H1 (cell line): ENCODE results near the gene FBXW8. TPM values are rescaled to one million over a fixed set of nuclear protein-coding genes. Genes with fewer than 3 reads are reported as not detected.

Source experiments
- CTCF ChIA-PET: fragments of 300-600 bp; sonication (Branson Sonifier 250); formaldehyde crosslinking; loops from one replicate; lab custom pipeline; 2021; ENCODE audit not compliant: partially characterized antibody; lab: Charles Lee
- POLR2A ChIA-PET: fragments of 300-600 bp; sonication (Branson Sonifier 250); formaldehyde crosslinking; loops from one replicate; lab custom pipeline; 2021; ENCODE audit warnings: inconsistent platforms; ENCODE audit not compliant: partially characterized antibody; lab: Charles Lee
- DNase-seq, 2 experiments: peaks; one replicate each; pipeline versions ENCODE4 v3.0.0 to v3.0.0-alpha.2; 2010 to 2022; ENCODE audit warnings: low spot score in 2 of 2, low read depth in 1 of 2, mixed read lengths in 1 of 2
- FAIRE-seq: peaks from 2 replicates; lab custom pipeline; 2011; peaks lifted over from hg19 to GRCh38; lab: Jason Lieb, UNC
- H2AFZ ChIP-seq: 2 replicates; pipeline ENCODE4 v1.8.1; 2012; ENCODE audit warnings: low read length, inconsistent platforms
- H2AK5ac ChIP-seq: 2 replicates; pipeline ENCODE4 v1.6.1; 2013; ENCODE audit warnings: low read depth, low read length
- H2BK120ac ChIP-seq: replicated peaks from 2 replicates; pipeline ENCODE3; 2013; ENCODE audit warnings: low read depth, low read length, inconsistent platforms
- H2BK12ac ChIP-seq: 2 replicates; pipeline ENCODE4 v1.6.1; 2013; ENCODE audit warnings: low read depth, low read length
- H2BK15ac ChIP-seq: 2 replicates; pipeline ENCODE4 v1.6.1; 2013; ENCODE audit warnings: low read length
- H2BK20ac ChIP-seq: 2 replicates; pipeline ENCODE4 v1.6.1; 2013; ENCODE audit warnings: low read length
- H2BK5ac ChIP-seq: 2 replicates; pipeline ENCODE4 v1.6.1; 2013; ENCODE audit warnings: low read depth, low read length
- H3K14ac ChIP-seq: 2 replicates; pipeline ENCODE4 v1.6.1; 2013; ENCODE audit warnings: inconsistent platforms; ENCODE audit not compliant: insufficient read length
- H3K18ac ChIP-seq: 2 replicates; pipeline ENCODE4 v1.6.1; 2013; ENCODE audit warnings: low read length; ENCODE audit errors: extremely low read depth
- H3K23ac ChIP-seq: 2 replicates; pipeline ENCODE4 v1.6.1; 2013; ENCODE audit warnings: inconsistent platforms; ENCODE audit not compliant: insufficient read length
- H3K23me2 ChIP-seq: 2 replicates; pipeline ENCODE4 v1.6.1; 2013; ENCODE audit warnings: low read depth, low read length
- H3K27ac ChIP-seq: 2 replicates; pipeline ENCODE4 v1.6.1; 2011; ENCODE audit warnings: low read depth, low read length, inconsistent platforms
- H3K27me3 ChIP-seq, 4 experiments: replicated peaks in 1 of 4; 1 replicate in 1 of 4; 2 replicates in 3 of 4; pipeline versions ENCODE4 v1.6.1 to v1.8.1; 2011 to 2013; ENCODE audit warnings: low read length in 3 of 4, mild to moderate bottlenecking in 3 of 4, inconsistent platforms in 2 of 4, mixed read lengths in 2 of 4, moderate library complexity in 1 of 4; ENCODE audit not compliant: control insufficient read depth in 3 of 4, insufficient read depth in 3 of 4; ENCODE audit errors: extremely low read depth in 1 of 4
- H3K36me3 ChIP-seq, 4 experiments: 2 replicates each; pipeline versions ENCODE4 v1.6.1 to v1.8.1; 2011 to 2013; ENCODE audit warnings: mild to moderate bottlenecking in 4 of 4, low read length in 3 of 4, moderate library complexity in 2 of 4, control low read depth in 1 of 4, inconsistent platforms in 1 of 4; ENCODE audit not compliant: insufficient read depth in 4 of 4, control insufficient read depth in 2 of 4
- H3K4ac ChIP-seq: replicated peaks from 2 replicates; pipeline ENCODE3; 2013; ENCODE audit warnings: low read length, low read depth, mixed read lengths, inconsistent platforms; ENCODE audit not compliant: insufficient read length
- H3K4me1 ChIP-seq, 4 experiments: replicated peaks in 1 of 4; 1 replicate in 1 of 4; 2 replicates in 3 of 4; pipeline versions ENCODE4 v1.6.1 to v1.8.1; 2011 to 2013; ENCODE audit warnings: low read length in 3 of 4, inconsistent platforms in 2 of 4, mixed read lengths in 1 of 4; ENCODE audit not compliant: insufficient read depth in 4 of 4, control insufficient read depth in 3 of 4
- H3K4me2 ChIP-seq, 2 experiments: 2 replicates each; pipeline versions ENCODE4 v1.6.1 to v1.8.1; 2011 to 2013; ENCODE audit warnings: low read depth in 2 of 2, low read length in 2 of 2, control low read depth in 1 of 2, inconsistent platforms in 1 of 2, mild to moderate bottlenecking in 1 of 2; ENCODE audit not compliant: insufficient read depth in 1 of 2
- H3K4me3 ChIP-seq, 4 experiments: fragments of 200-600, 300-600 bp in 1 of 4; sonication (generic), shearing (Covaris generic), sonication (Bioruptor Twin) in 1 of 4; 2 replicates each; pipeline versions ENCODE4 v1.5.1 to v1.8.1; 2011 to 2016; ENCODE audit warnings: low read length in 4 of 4, low read depth in 3 of 4, control low read depth in 2 of 4, inconsistent platforms in 2 of 4, mild to moderate bottlenecking in 2 of 4, mixed read lengths in 1 of 4, moderate library complexity in 1 of 4; ENCODE audit not compliant: insufficient read depth in 2 of 4; ENCODE audit errors: extremely low read depth in 1 of 4
- H3K56ac ChIP-seq: replicated peaks from 2 replicates; pipeline ENCODE3; 2013; ENCODE audit warnings: low read depth, mild to moderate bottlenecking, mixed read lengths, low read length, inconsistent platforms; ENCODE audit not compliant: insufficient read length
- H3K79me1 ChIP-seq: 2 replicates; pipeline ENCODE4 v1.6.1; 2013; ENCODE audit warnings: low read depth, low read length, control low read depth
- H3K79me2 ChIP-seq, 2 experiments: 2 replicates each; pipeline versions ENCODE4 v1.6.1 to v1.8.1; 2012 to 2013; ENCODE audit warnings: low read length in 2 of 2, mild to moderate bottlenecking in 2 of 2, inconsistent platforms in 1 of 2; ENCODE audit not compliant: insufficient read depth in 2 of 2, control insufficient read depth in 1 of 2
- H3K9ac ChIP-seq, 4 experiments: replicated peaks in 1 of 4; 1 replicate in 1 of 4; 2 replicates in 3 of 4; pipeline versions ENCODE4 v1.6.1 to v1.8.1; 2011 to 2013; ENCODE audit warnings: low read depth in 3 of 4, low read length in 3 of 4, control low read depth in 2 of 4, mild to moderate bottlenecking in 2 of 4, moderate library complexity in 2 of 4, inconsistent platforms in 1 of 4; ENCODE audit errors: extremely low read depth in 1 of 4
- H3K9me3 ChIP-seq, 2 experiments: 2 replicates each; pipeline versions ENCODE4 v1.6.1 to v1.8.1; 2012 to 2013; ENCODE audit warnings: mild to moderate bottlenecking in 2 of 2, moderate library complexity in 2 of 2, control low read depth in 1 of 2, inconsistent platforms in 1 of 2, low read depth in 1 of 2, low read length in 1 of 2, mixed read lengths in 1 of 2; ENCODE audit not compliant: insufficient read depth in 2 of 2
- H4K20me1 ChIP-seq, 2 experiments: replicated peaks in 1 of 2; 2 replicates each; pipeline versions ENCODE3 to v1.8.1; 2011 to 2013; ENCODE audit warnings: inconsistent platforms in 2 of 2, low read length in 2 of 2, mild to moderate bottlenecking in 1 of 2; ENCODE audit not compliant: insufficient read depth in 2 of 2, control insufficient read depth in 1 of 2
- H4K5ac ChIP-seq: 2 replicates; pipeline ENCODE4 v1.6.1; 2013; ENCODE audit warnings: low read length, low read depth, mixed read lengths, inconsistent platforms; ENCODE audit not compliant: insufficient read length
- H4K8ac ChIP-seq: 2 replicates; pipeline ENCODE4 v1.8.0; 2013; ENCODE audit warnings: mild to moderate bottlenecking, moderate library complexity, low read length, inconsistent platforms; ENCODE audit not compliant: insufficient read depth; ENCODE audit errors: extremely low read depth
- H4K91ac ChIP-seq: replicated peaks from 2 replicates; pipeline ENCODE3; 2013; ENCODE audit warnings: low read length, mixed read lengths, inconsistent platforms; ENCODE audit not compliant: insufficient read length
- BACH1 ChIP-seq: IDR thresholded peaks from 2 replicates; pipeline ENCODE4 v1.6.1; 2012; ENCODE audit warnings: low read length, improper control_type of control experiment
- TCF12 ChIP-seq: IDR thresholded peaks from 2 replicates; pipeline ENCODE4 v1.6.1; 2011; ENCODE audit warnings: low read depth, mild to moderate bottlenecking, low read length
- WGBS, 2 experiments: shearing (Covaris generic) in 1 of 2; methylation state at CpG; one replicate each; pipeline versions ENCODE4 v1.1.6 to v1.1.7; 2013 to 2015; ENCODE audit warnings: low lambda C conversion rate in 2 of 2, mixed read lengths in 2 of 2, inconsistent platforms in 1 of 2, low coverage in 1 of 2, missing lambda C conversion rate in 1 of 2; ENCODE audit not compliant: insufficient replicate concordance in 2 of 2, insufficient coverage in 1 of 2, insufficient read length in 1 of 2; ENCODE audit errors: extremely low coverage in 1 of 2, missing lambda C conversion rate in 1 of 2; 5-methylcytosine and 5-hydroxymethylcytosine counted together
- polyA plus RNA-seq, 7 experiments: library from polyadenylated mRNA; depleted of rRNA in 3 of 7; stranded (reverse) in 5 of 7; unstranded in 2 of 7; fragments of >200 nt in 5 of 7; fragments of 200-250 nt in 2 of 7; gene quantifications; 1 replicate in 5 of 7; 2 replicates in 1 of 7; 4 replicates in 1 of 7; pipeline versions ENCODE4 v1.2.1 to v1.2.3, GENCODE V29; 2011 to 2013; ENCODE audit warnings: missing spikeins in 2 of 7, mixed read lengths in 2 of 7
- total RNA-seq: library from RNA; stranded (reverse); fragmentation: NEBNext Ultra II Directional; extraction: Animal tissue kit (Norgen Biotek cat#: 25700); gene quantifications from 2 replicates; pipeline ENCODE4 v1.2.1, GENCODE V29; 2021
- TF ChIP-seq, protein P1 (sequence below): IDR thresholded peaks from 2 replicates; pipeline ENCODE4 v1.6.1; 2012; ENCODE audit warnings: low read length, inconsistent platforms

FBXW8 gene
- total and polyA plus RNA-seq, 2 of the 8 experiments (the other 6 are each of a cell fraction or from before 2014, with no cell fraction given): 15.8 to 16.0 TPM

DNA sequence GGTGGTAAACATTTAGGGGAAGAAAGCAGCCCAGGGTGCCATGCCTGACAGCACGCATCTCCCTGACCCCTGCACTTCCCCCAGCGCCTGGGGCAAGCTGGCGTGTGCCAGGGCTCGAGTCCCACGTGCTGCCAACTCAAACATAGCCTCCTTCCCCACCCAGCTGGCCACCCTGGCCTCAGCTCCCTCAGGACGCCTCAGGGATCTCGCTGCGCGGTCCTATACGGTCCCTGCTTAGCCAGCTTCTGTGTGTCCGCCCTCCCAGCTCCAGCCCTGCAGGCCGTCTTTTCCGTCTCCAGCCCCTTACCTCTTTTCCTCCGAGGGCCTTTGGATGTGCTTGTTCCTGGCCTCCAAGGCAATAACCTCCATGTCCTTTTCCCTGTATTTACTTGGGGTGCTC, 117.5 kb downstream of the FBXW8 start:
- H4K20me1 ChIP-seq: peaks cover 0 to 4% of the 10 kb centered on the region in 2 experiments
- no peak overlapping the region for H3K4ac ChIP-seq
- H3K23ac ChIP-seq: no peak overlapping the region
- no peak overlapping the region for H2BK120ac ChIP-seq
- no peak overlapping the region for H2BK15ac ChIP-seq
- H3K4me1 ChIP-seq: peaks cover 0 to 7% (median under 1%) of the 10 kb centered on the region in 4 experiments; a peak in 2 of 7 replicates
- no peak overlapping the region for H2BK5ac ChIP-seq
- H2BK20ac ChIP-seq: no peak overlapping the region
- no peak overlapping the region for H4K5ac ChIP-seq
- no peak overlapping the region for H4K8ac ChIP-seq
- H4K91ac ChIP-seq: no peak overlapping the region
- 95% methylated on average over 14 of the region's 14 CpGs; no CpG with 5 or more reads in 1 of the 2 experiments for WGBS, 2 experiments
- ChIA-PET POLR2A (no interaction called here), CTCF (interaction anchor here (0.5 to 10.7 kb wide), 12 partner anchors 8 to 122 kb away, joined by 3 to 161 read pairs (median 4); no protein-coding TSS in a partner anchor)
- H2BK12ac ChIP-seq: no peak overlapping the region
- no peak for DNase-seq
- no peaks in the 10 kb centered on the region for H3K9me3 ChIP-seq
- H2AK5ac ChIP-seq: no peak overlapping the region
- no peak overlapping the region for H3K18ac ChIP-seq
- H3K4me2 ChIP-seq: no peak overlapping the region
- no peak for FAIRE-seq
- no peaks in the 10 kb centered on the region for H3K27me3 ChIP-seq
- H3K36me3 ChIP-seq: peaks cover 5 to 13% (median 11%) of the 10 kb centered on the region in 4 experiments
- no peaks in the 10 kb centered on the region for H3K23me2 ChIP-seq
- H3K14ac ChIP-seq: no peak overlapping the region
- no peaks in the 10 kb centered on the region for H3K79me1 ChIP-seq
- H3K79me2 ChIP-seq: no peaks in the 10 kb centered on the region
- H3K27ac ChIP-seq: no peak overlapping the region
- no peak overlapping the region for H2AFZ ChIP-seq
- no peak overlapping the region for H3K9ac ChIP-seq
- TF ChIP-seq TCF12 (no peak), BACH1 (no peak)
- TF ChIP-seq, protein P1, sequence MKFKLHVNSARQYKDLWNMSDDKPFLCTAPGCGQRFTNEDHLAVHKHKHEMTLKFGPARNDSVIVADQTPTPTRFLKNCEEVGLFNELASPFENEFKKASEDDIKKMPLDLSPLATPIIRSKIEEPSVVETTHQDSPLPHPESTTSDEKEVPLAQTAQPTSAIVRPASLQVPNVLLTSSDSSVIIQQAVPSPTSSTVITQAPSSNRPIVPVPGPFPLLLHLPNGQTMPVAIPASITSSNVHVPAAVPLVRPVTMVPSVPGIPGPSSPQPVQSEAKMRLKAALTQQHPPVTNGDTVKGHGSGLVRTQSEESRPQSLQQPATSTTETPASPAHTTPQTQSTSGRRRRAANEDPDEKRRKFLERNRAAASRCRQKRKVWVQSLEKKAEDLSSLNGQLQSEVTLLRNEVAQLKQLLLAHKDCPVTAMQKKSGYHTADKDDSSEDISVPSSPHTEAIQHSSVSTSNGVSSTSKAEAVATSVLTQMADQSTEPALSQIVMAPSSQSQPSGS: no peak
- H3K4me3 ChIP-seq: no peak overlapping the region
- no peak overlapping the region for H3K56ac ChIP-seq
